Testis (tissue), 3 donors: Measurements from ENCODE around the gene CCNB2. TPM values are rescaled to one million over a fixed set of nuclear protein-coding genes. Genes with fewer than 3 reads are reported as not detected.
"Not testable (repeated sequence)": the region's sequence is repeated elsewhere in the genome, so short reads cannot be mapped to it uniquely, and the experiment has no call there.

Source experiments
- DNase-seq: peaks from one replicate; pipeline ENCODE4 v3.0.0-alpha.2; 2019
- H3K27ac ChIP-seq, 2 donors: fragments of 200-600 bp; sonication (generic); one replicate each; pipeline ENCODE4 v1.5.1; 2019
- H3K27me3 ChIP-seq: fragments of 200-600 bp; sonication (generic); one replicate; pipeline ENCODE4 v1.5.1; 2019
- H3K36me3 ChIP-seq: fragments of 200-600 bp; sonication (generic); one replicate; pipeline ENCODE4 v1.5.1; 2017; ENCODE audit warnings: low read depth; ENCODE audit errors: missing control alignments
- H3K4me1 ChIP-seq: fragments of 200-600 bp; sonication (generic); one replicate; pipeline ENCODE4 v1.5.1; 2019
- H3K4me3 ChIP-seq, 2 donors: fragments of 200-600 bp; sonication (generic); one replicate each; pipeline ENCODE4 v1.5.1; 2017 to 2019
- H3K9me3 ChIP-seq: fragments of 200-600 bp; sonication (generic); one replicate; pipeline ENCODE4 v1.5.1; 2017
- POLR2A ChIP-seq: fragments of 450-650 bp; IDR thresholded peaks from one replicate; pipeline ENCODE4 v1.6.1; 2017; ENCODE audit warnings: antibody characterized with exemption, mild to moderate bottlenecking, moderate library complexity
- whole genome bisulfite sequencing, 2 donors: methylation state at CpG; one replicate each; pipeline ENCODE4 v1.1.5; 2018; 5-methylcytosine and 5-hydroxymethylcytosine counted together
- intact Hi-C: fragments of 100-400 bp; cut with DNase I; formaldehyde crosslinking; loops from one replicate; pipeline ENCODE4 v1.15.1; 2023; ENCODE audit warnings: low total_unique reads
- polyA plus RNA-seq: library from polyadenylated mRNA; stranded (reverse); fragments of 350-450 nt; fragmentation: Illumina TruSeq; extraction: RNeasy Lipid Tissue Mini Kit (QIAGEN cat#74804); gene quantifications from one replicate; pipeline ENCODE4 v1.2.3, GENCODE V29; 2014; ENCODE audit warnings: low read depth, low replicate concordance; ENCODE audit not compliant: insufficient read depth
- total RNA-seq, 2 donors: library from RNA; depleted of rRNA; stranded (reverse); fragments of >200 nt; gene quantifications; one replicate each; pipeline ENCODE4 v1.2.3, GENCODE V29; 2016
- TF ChIP-seq, protein P1 (sequence below), 3 experiments: fragments of 450-650 bp in 2 of 3; fragments of 200-600 bp in 1 of 3; sonication (generic) in 1 of 3; IDR thresholded peaks; one replicate each; pipeline ENCODE4 v1.5.1; 2016 to 2019; ENCODE audit warnings: antibody characterized with exemption in 3 of 3, mild to moderate bottlenecking in 2 of 3, moderate library complexity in 1 of 3

The CCNB2 gene
- total and polyA plus RNA-seq, 3 donors from 2014 or later, result 47.2 to 179 (median 54.2) TPM

- no peaks in the 10 kb centered on the region for H3K4me1 ChIP-seq
- DNase-seq, result no peak
- TF ChIP-seq POLR2A, result no peak
- TF ChIP-seq, protein P1, sequence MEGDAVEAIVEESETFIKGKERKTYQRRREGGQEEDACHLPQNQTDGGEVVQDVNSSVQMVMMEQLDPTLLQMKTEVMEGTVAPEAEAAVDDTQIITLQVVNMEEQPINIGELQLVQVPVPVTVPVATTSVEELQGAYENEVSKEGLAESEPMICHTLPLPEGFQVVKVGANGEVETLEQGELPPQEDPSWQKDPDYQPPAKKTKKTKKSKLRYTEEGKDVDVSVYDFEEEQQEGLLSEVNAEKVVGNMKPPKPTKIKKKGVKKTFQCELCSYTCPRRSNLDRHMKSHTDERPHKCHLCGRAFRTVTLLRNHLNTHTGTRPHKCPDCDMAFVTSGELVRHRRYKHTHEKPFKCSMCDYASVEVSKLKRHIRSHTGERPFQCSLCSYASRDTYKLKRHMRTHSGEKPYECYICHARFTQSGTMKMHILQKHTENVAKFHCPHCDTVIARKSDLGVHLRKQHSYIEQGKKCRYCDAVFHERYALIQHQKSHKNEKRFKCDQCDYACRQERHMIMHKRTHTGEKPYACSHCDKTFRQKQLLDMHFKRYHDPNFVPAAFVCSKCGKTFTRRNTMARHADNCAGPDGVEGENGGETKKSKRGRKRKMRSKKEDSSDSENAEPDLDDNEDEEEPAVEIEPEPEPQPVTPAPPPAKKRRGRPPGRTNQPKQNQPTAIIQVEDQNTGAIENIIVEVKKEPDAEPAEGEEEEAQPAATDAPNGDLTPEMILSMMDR (IDR thresholded peaks at IDR 0.05), result no peak
- no peaks in the 10 kb centered on the region for H3K27me3 ChIP-seq
- H3K36me3 ChIP-seq, result no peaks in the 10 kb centered on the region
- no peak overlapping the region for H3K27ac ChIP-seq
- H3K4me3 ChIP-seq, result no peak overlapping the region
- 94 to 96% methylated on average over 1 of the region's 1 CpG for WGBS, 2 donors
- H3K9me3 ChIP-seq, result no peaks in the 10 kb centered on the region
- intact Hi-C loops, result no loop called here
These were observed 11.2 kb downstream of the CCNB2 start for GRCh38 chr15:59116141-59116540.

DNA sequence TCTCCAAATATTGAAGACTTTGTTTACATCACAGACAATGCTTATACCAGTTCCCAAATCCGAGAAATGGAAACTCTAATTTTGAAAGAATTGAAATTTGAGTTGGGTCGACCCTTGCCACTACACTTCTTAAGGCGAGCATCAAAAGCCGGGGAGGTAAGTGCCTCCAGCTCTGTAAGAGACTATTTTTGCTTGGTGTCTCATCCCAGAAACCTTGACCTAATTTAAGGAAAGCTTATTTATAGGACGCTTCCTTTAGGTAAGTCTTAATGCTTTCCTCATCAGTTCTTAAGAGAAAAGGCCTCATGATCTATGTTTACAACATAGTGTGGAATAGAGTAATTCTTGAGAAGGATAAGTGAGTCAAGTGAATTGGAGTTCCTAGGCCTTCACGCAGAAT lies 11.8 kb downstream of the CCNB2 start:
- H3K27ac ChIP-seq, result no peak overlapping the region
- no peaks in the 10 kb centered on the region for H3K4me1 ChIP-seq
- DNase-seq, result no peak
- TF ChIP-seq, protein P1 (IDR thresholded peaks at IDR 0.05), result no peak
- intact Hi-C loops, result no loop called here
- H3K9me3 ChIP-seq, result no peaks in the 10 kb centered on the region
- H3K36me3 ChIP-seq, result no peaks in the 10 kb centered on the region
- H3K4me3 ChIP-seq, result no peak overlapping the region
- 90% methylated on average over 6 of the region's 6 CpGs for WGBS, 2 donors
- H3K27me3 ChIP-seq, result no peaks in the 10 kb centered on the region

GRCh38 chr15:59119625-59120024 lies 14.7 kb downstream of the CCNB2 start:
- Histone ChIP-seq H3K36me3 (no peaks in the 10 kb centered on the region), H3K27me3 (no peaks in the 10 kb centered on the region), H3K27ac (no peak overlapping the region), H3K4me1 (no peaks in the 10 kb centered on the region), H3K4me3 (no peak overlapping the region), H3K9me3 (no peaks in the 10 kb centered on the region)
- intact Hi-C loops, result no loop called here
- TF ChIP-seq POLR2A, result no peak
- TF ChIP-seq, protein P1 (IDR thresholded peaks at IDR 0.05), result no peak
- no peak for DNase-seq
- WGBS, 2 donors, result 87 to 88% methylated on average over 5 of the region's 5 CpGs

- Histone ChIP-seq H3K27ac (no peak overlapping the region), H3K9me3 (no peaks in the 10 kb centered on the region), H3K4me1 (no peaks in the 10 kb centered on the region), H3K4me3 (no peak overlapping the region), H3K27me3 (no peaks in the 10 kb centered on the region), H3K36me3 (no peaks in the 10 kb centered on the region)
- intact Hi-C loops, result no loop called here
- TF ChIP-seq POLR2A, result no peak
- TF ChIP-seq, protein P1 (IDR thresholded peaks at IDR 0.05), result no peak
- no peak for DNase-seq
- WGBS, 2 donors, result 90 to 96% methylated on average over 5 of the region's 5 CpGs
These were observed 16.0 kb downstream of the CCNB2 start for GRCh38 chr15:59120937-59121336.

DNA sequence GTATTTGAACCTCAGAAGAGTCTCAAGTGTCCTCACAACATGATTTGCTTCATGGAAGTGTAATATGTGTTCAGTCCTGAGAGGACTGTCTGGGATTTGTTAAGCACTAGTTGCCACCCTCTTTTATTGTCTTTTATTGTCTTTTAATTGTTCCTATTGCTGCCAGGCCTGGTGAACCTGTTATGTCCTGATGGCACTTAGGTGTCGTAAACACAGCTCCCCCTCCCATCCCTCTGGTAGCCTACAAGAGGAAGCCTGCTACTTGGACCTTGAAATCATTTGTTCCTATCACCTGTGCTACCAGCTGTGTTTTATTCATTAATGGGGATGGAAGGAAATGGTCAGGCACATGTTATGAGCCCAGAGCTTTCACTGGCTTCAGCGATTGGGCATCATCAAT lies 19.3 kb downstream of the CCNB2 start:
- no peaks in the 10 kb centered on the region for H3K4me1 ChIP-seq
- no peaks in the 10 kb centered on the region for H3K36me3 ChIP-seq
- no peak overlapping the region for H3K27ac ChIP-seq
- H3K4me3 ChIP-seq, result no peak overlapping the region
- no peaks in the 10 kb centered on the region for H3K9me3 ChIP-seq
- WGBS, 2 donors, result 78 to 87% methylated on average over 1 to 2 of the region's 2 CpGs
- no peak for DNase-seq
- TF ChIP-seq, protein P1 (IDR thresholded peaks at IDR 0.05), result no peak
- TF ChIP-seq POLR2A, result no peak
- H3K27me3 ChIP-seq, result no peaks in the 10 kb centered on the region
- intact Hi-C loops, result no loop called here

- H3K4me3 ChIP-seq, DNase-seq, H3K27me3 ChIP-seq, H3K27ac ChIP-seq, H3K36me3 ChIP-seq, H3K4me1 ChIP-seq, intact Hi-C loops, H3K9me3 ChIP-seq: not testable (repeated sequence)
- 94 to 97% methylated on average over 4 of the region's 4 CpGs for WGBS, 2 donors
These were observed 20.7 kb downstream of the CCNB2 start for GRCh38 chr15:59125683-59126082.

GRCh38 chr15:59127255-59127654 lies 22.3 kb downstream of the CCNB2 start:
- H3K36me3 ChIP-seq, H3K27ac ChIP-seq, H3K4me3 ChIP-seq, H3K9me3 ChIP-seq, DNase-seq, H3K4me1 ChIP-seq, intact Hi-C loops, H3K27me3 ChIP-seq: not testable (repeated sequence)
- WGBS, 2 donors, result 87 to 97% methylated on average over 1 of the region's 1 CpG
